SIG-M5 treated with dmso at 0.1 percent for 504 hours (cell line): ENCODE results near the gene PADI1.

Source experiments
- DNase-seq: peaks from one replicate; lab custom pipeline; 2025; ENCODE audit not compliant: unreplicated experiment; lab: John Stamatoyannopoulos, UW

PADI1 gene

DNA sequence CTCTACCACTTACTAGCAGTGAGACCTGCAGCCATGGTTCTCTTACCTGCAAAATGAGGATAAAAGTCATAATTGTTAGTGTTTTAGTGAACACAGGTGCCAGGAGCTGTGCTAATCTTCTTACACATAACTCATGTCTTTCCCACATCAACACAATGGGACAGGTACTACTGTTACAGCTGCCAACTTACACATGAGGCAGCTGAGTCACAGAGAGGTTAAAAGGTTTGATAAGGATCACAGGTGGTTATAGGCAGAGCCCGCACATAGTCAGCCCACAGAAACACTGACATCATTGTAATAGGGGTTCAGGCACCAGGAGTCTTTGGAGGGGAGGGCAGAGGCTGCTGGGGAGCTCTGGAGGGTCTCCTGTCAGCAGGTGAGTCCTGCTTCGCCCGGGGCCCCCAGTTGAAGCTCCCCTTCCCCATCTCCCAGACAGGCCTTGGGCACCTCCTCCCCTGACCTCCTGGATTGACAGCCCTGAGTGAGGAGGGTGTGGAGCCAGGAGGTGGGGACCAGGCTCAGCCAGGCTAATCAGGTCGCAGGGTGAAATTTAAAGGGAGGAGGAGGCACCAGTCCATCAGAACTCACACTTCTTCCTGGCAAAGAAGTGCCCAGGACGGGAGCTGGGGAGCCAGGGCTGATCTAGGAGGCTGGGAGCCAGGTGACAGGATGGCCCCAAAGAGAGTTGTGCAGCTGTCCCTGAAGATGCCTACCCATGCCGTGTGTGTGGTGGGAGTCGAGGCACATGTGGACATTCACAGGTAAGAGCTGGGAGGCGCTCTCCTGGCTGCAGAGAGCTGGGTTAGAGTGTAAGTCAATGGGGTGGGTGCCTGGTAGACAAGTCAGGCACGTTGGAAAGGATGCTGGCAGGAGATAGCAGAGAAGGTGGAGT, at the start of gene PADI1:
PADI1 (plus strand) TSS at position 583 of the 895 bp plus-strand sequence; CDS start at position 673, 90 bp downstream.
- DNase-seq: no peak

- no peak for DNase-seq
Observed at GRCh38 chr1:17155257-17155920, 49.5 kb upstream of the PADI1 start.

- DNase-seq: no peak
Observed at GRCh38 chr1:17156108-17156507, 48.8 kb upstream of the PADI1 start.

- no peak for DNase-seq
Observed at GRCh38 chr1:17158961-17159360, 46.0 kb upstream of the PADI1 start.

- peak; percentile 36 for DNase-seq
Observed at GRCh38 chr1:17161137-17161740, 43.7 kb upstream of the PADI1 start.

DNA sequence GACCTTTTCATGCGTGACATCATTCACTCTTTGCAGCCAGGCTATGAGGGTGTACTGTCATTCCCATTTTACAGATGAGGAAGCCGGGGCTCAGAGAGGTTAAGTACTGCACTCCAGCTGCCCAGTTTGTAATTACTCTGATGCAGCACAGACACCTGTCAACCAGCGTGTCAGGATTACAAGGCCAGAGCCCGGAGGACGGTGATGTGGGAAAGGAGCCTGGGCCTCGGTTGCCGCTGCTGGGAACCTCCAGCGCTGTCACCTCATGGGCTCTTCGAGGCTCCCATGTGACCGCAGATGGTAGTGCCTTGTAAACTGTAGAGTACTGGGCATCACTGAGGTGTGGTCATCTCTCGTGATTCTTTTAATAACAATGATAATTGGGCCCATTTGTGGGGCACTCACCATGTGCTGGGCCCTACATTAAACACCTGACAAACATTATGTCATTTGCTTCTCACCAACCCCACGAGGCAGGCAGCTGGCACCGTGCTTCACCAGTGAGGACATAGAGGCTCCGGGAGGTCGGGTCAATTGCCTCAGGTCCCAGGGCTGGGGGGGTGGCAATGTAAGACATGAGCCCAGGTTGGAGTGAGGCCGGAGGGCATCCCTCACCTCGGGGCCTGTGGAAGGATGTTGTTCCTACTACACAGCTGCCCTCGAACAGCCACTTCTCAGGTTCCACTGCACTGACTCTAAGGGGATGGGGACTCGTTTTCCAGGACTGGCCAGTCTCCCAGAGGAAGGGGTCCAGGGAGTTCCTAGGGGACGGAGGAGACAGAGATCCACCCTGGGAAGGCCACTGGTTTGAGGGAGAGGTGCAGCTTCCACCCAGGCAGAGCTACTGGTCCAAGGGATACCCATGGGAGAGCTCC, 42.8 kb upstream of the PADI1 start:
- no peak for DNase-seq

DNA sequence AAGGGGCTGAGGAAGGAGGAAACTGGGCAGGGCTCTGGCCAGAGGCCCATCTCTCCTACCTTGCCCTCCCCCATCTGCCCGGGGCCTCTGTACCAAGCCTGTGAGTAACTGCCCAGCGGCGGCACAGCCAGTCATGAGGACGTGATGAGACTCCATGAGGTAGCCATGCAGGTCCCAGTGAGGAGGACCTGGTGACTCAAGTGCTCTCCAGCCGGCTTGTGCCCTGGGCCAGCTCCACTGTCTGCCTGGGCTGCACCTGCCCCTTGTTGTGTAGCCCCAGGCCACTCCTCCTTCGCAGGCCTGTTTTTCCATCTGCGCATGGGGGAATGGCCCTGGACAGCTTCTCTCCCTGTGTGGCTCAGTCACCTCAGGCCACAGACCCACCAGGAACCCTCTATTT, 42.0 kb upstream of the PADI1 start:
- DNase-seq: no peak

DNA sequence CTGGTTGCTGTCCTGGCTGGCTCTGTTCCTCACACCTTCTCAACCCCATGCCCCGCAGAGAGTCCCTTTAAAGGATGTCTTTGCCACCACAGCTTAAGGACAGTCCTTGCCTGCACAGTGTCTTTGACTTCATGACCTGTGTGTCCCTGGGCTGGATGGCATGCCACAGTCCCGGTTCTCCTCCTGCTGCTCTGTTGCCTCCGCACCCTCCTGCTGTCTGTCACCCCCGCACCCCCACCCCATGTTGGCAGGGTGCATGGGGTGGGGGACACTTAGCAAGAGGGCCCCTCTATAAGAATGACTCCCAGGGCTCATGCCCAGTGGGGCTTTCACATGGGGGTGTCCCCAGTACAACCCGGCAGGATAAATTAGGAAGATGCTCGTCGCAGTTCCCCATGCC, 41.6 kb upstream of the PADI1 start:
- DNase-seq: no peak

DNA sequence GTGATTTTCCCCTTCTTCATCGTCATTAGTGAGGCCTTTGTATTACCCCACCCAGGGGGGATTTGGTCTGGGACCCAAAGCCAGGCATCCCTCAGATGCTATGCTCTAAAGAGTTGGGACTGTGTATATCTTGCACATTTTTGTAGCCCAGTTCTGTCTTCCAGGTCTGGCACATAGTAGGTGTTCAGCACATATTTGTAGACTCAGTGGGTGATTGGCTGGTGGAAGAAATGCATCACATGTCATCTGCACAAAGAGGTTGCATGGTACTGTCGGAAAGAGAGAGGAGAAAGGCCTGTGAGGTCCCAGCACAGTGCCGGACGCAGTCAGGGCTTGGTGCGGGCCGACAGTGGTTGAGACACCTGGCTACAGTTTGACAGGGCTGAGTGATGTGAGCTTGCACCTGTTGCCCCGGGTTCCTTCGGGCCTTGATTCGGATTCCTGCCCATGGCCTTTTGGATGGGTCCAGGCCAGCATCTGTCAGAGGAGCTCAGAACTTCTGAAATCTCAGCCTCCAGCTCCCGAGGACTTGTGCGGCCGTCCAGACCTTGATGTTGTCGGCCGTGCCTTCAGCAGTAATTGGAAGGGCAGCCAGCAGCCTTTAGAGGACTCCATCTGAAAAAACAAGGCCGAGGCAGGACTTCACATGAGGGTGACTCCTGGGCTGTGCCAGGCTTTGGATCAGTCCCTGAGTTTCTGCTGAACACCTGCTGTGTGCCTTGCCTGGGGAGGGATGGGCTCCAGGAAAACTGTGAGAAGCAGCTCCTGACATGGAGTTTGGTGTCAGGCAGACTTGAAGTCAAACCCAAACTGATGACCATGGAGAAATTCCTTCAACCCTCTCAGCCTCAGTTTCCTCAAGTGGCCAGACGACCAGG, 40.9 kb upstream of the PADI1 start:
- no peak for DNase-seq

- no peak for DNase-seq
Observed at GRCh38 chr1:17165823-17166222, 39.1 kb upstream of the PADI1 start.

GRCh38 chr1:17167041-17167785, 37.7 kb upstream of the PADI1 start:
- no peak for DNase-seq

DNA sequence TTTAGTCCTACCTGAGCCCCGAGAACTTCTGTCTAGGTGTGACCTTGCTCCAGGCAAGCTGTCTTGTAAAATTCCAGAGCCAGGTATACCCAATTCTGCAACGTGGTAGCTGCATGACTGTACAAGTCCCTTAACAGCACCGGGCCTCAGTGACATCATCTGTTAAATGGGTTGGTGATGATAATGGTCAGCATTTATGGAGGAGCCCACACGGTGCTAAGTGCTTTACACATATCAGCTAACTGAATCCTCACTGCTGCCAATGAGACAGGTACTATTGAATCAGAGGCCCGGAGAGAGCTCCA, 37.2 kb upstream of the PADI1 start:
- no peak for DNase-seq

DNA sequence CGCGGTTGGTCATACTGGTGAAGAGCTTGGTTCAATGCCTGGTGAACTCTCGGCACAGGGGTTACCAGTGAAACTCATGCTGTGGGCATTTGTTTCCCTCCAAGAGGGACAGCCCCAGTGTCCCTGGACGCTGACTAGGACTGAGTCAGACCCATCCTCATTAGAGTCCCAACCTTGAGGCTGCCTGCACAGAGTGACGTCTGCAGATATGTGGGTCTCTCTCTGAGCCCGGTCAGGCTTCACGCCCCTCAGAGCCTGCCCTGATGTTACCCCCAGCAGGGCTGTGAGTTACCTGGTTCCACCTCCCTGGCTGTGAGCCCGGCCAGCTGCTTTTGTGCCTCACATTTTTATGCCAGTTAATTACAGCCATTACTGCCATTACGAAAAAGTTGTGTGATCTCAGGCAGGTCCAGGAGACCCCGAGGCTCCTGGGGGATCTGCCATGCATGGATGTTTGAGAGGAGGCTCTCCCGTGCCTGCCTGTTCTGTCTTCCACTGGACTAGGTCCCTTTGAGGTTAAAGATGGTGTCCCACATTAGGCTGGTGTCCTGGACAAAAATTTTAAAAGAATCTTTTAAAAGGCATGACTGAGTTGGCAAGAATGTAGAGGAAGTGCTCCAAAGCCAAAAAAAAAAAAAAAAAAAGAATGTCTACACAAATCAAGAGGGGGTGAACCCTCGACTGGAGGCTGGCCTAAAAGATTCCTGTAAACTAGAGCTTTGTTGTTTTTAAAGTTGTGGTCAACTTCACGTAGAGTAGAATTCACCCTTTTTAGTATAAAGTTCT, 36.6 kb upstream of the PADI1 start:
- DNase-seq: no peak

GRCh38 chr1:17170571-17170970, 34.4 kb upstream of the PADI1 start:
- no peak for DNase-seq

DNA sequence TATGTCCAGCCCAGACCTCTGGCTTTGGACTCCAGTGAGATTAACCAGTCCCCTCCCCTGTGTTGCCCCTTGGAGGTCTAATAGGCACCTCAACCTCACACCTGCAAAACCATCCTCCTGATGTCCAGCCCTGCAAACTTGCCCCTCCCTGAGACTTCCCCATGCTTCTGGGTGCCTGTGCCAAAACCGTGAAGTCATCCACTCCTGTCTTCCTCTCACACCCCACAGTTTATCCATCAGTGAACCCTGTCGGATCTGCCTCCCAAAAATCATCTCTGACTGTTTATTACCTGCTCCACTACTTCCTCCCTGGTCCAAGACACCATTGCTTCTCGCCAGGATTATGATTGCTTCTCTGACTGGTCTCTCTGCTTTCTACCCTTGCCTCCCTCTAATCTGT, 31.7 kb upstream of the PADI1 start:
- DNase-seq: no peak

- no peak for DNase-seq
Observed at GRCh38 chr1:17176306-17177061, 28.4 kb upstream of the PADI1 start.

DNA sequence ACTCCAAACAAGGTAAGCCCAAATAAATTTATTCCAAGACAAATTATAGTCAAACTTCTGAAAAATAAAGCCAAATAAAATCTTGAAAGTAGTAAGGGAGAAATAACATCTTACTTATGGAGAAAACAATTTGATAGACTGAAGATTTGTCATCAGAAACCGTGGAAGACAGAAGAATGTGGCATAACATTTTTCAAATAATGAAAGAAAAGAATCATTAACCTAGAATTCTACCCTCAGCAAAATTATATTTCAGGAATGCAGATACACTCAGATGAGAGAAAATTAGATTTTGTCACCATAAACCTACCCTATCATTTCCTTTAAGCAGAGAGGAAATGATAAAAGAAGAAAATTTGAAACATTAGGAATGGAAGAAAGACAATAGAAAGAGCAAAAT, 27.3 kb upstream of the PADI1 start:
- no peak for DNase-seq
